ENCODE data around the gene C9orf50. TPM values are rescaled to one million over a fixed set of nuclear protein-coding genes. Genes with fewer than 3 reads are reported as not detected.

The C9orf50 gene
- total and polyA plus RNA-seq, 10 donors = 0.12 to 0.46 (median 0.19) TPM; not detected in 6

- Histone ChIP-seq H3K27ac (no peak overlapping the region), H3K4me3 (no peak overlapping the region), H3K27me3 (replicated peaks in 1 of 7) (no peaks in the 10 kb centered on the region), H3K9me3 (no peaks in the 10 kb centered on the region), H3K4me1 (peaks cover 0 to 33% (median 10%) of the 10 kb centered on the region in 6 donors), H3K36me3 (no peaks in the 10 kb centered on the region)
- intact Hi-C loops (cut with DNase I; ENCODE audit: low total_unique reads) = no loop called here
- WGBS, 5 donors = 55 to 79% (median 62%) methylated on average over 3 of the region's 3 CpGs
- no peak for DNase-seq
- TF ChIP-seq POLR2AphosphoS5 (IDR thresholded peaks at IDR 0.05) = no peak
- TF ChIP-seq, protein P1, sequence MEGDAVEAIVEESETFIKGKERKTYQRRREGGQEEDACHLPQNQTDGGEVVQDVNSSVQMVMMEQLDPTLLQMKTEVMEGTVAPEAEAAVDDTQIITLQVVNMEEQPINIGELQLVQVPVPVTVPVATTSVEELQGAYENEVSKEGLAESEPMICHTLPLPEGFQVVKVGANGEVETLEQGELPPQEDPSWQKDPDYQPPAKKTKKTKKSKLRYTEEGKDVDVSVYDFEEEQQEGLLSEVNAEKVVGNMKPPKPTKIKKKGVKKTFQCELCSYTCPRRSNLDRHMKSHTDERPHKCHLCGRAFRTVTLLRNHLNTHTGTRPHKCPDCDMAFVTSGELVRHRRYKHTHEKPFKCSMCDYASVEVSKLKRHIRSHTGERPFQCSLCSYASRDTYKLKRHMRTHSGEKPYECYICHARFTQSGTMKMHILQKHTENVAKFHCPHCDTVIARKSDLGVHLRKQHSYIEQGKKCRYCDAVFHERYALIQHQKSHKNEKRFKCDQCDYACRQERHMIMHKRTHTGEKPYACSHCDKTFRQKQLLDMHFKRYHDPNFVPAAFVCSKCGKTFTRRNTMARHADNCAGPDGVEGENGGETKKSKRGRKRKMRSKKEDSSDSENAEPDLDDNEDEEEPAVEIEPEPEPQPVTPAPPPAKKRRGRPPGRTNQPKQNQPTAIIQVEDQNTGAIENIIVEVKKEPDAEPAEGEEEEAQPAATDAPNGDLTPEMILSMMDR (IDR thresholded peaks at IDR 0.05 in 8 of 11, conservative IDR thresholded peaks at IDR 0.05 in 3 of 11) = no peak
- no peak for TF ChIP-seq POLR2A (IDR thresholded peaks at IDR 0.05)
Measured at GRCh38 chr9:129582855-129583254, 38.0 kb downstream of the C9orf50 start.

DNA sequence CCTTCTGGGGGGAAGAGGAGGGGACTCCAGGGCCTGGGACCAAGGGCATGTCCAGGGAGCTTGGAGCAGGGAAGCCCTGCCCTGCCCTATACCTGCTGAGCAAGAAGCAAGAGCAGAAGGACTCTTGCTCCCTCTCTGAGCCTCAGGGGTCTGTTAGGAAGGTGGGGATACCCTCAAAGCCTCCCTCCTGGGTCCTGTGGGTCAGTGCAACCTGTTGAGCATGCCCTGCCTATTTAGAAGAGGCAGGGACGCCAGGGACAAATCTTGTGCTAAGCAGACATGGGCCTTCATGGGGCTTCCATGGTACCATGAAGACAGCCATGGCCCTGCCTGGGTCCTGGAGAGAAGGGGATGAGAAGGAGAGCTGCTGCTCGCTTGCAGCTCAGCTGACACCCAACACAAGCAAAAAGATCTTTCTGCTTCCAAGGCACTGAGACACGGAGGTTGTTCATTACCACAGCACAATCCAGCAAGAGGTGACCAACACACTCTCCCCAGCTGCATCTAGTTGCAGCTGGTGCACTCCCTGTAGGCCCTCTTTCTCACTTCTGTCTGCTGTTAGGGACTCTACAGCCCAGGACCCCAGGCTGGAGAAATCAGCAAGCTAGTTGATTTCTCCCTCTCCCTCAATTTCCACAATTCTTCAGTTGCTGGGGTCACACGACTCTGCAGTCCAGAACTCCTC, 39.3 kb downstream of the C9orf50 start:
- Histone ChIP-seq H3K4me1 (peaks cover 0 to 31% (median 13%) of the 10 kb centered on the region in 6 donors), H3K9me3 (no peaks in the 10 kb centered on the region), H3K27ac (no peak overlapping the region), H3K36me3 (no peaks in the 10 kb centered on the region), H3K27me3 (replicated peaks in 1 of 7) (no peaks in the 10 kb centered on the region), H3K4me3 (no peak overlapping the region)
- DNase-seq = no peak
- intact Hi-C loops (cut with DNase I; ENCODE audit: low total_unique reads) = no loop called here
- 72 to 88% (median 78%) methylated on average over 4 of the region's 4 CpGs for WGBS, 5 donors
- no peak for TF ChIP-seq POLR2AphosphoS5 (IDR thresholded peaks at IDR 0.05)
- no peak for TF ChIP-seq POLR2A (IDR thresholded peaks at IDR 0.05)
- TF ChIP-seq, protein P1 (IDR thresholded peaks at IDR 0.05 in 8 of 11, conservative IDR thresholded peaks at IDR 0.05 in 3 of 11) = no peak

GRCh38 chr9:129580211-129580915, 40.5 kb downstream of the C9orf50 start:
- TF ChIP-seq POLR2A (IDR thresholded peaks at IDR 0.05) (no peak), POLR2AphosphoS5 (IDR thresholded peaks at IDR 0.05) (no peak)
- TF ChIP-seq, protein P1 (IDR thresholded peaks at IDR 0.05 in 8 of 11, conservative IDR thresholded peaks at IDR 0.05 in 3 of 11) = no peak
- Histone ChIP-seq H3K27me3 (replicated peaks in 1 of 7) (no peaks in the 10 kb centered on the region), H3K9me3 (no peaks in the 10 kb centered on the region), H3K36me3 (no peaks in the 10 kb centered on the region), H3K27ac (no peak overlapping the region), H3K4me3 (no peak overlapping the region), H3K4me1 (peaks cover 0 to 28% (median 14%) of the 10 kb centered on the region in 6 donors)
- 62 to 67% (median 63%) methylated on average over 11 of the region's 11 CpGs for WGBS, 5 donors
- intact Hi-C loops (cut with DNase I; ENCODE audit: low total_unique reads) = no loop called here
- no peak for DNase-seq

- DNase-seq = no peak
- Histone ChIP-seq H3K27ac (no peak overlapping the region), H3K9me3 (no peaks in the 10 kb centered on the region), H3K4me1 (peaks cover 0 to 28% (median 11%) of the 10 kb centered on the region in 6 donors), H3K36me3 (no peaks in the 10 kb centered on the region), H3K4me3 (no peak overlapping the region), H3K27me3 (replicated peaks in 1 of 7) (no peaks in the 10 kb centered on the region)
- intact Hi-C loops (cut with DNase I; ENCODE audit: low total_unique reads) = no loop called here
- no peak for TF ChIP-seq POLR2AphosphoS5 (IDR thresholded peaks at IDR 0.05)
- TF ChIP-seq POLR2A (IDR thresholded peaks at IDR 0.05) = no peak
- TF ChIP-seq, protein P1 (IDR thresholded peaks at IDR 0.05 in 8 of 11, conservative IDR thresholded peaks at IDR 0.05 in 3 of 11) = no peak
- 88 to 94% (median 92%) methylated on average over 3 of the region's 3 CpGs for WGBS, 5 donors
Measured at GRCh38 chr9:129579294-129579693, 41.6 kb downstream of the C9orf50 start.

All from spleen (tissue), 11 donors.